Liver (tissue), 9 donors: ENCODE results near the gene KCNJ10. TPM values are rescaled to one million over a fixed set of nuclear protein-coding genes. Genes with fewer than 3 reads are reported as not detected.

Experiments used
- DNase-seq: peaks from one replicate; pipeline ENCODE4 v3.0.0-alpha.2; 2017; ENCODE audit warnings: low spot score
- H3K27ac ChIP-seq, 2 donors: one replicate each; pipeline ENCODE4 v1.7.0; 2013; ENCODE audit warnings: inconsistent platforms in 2 of 2, low read length in 2 of 2, control low read depth in 1 of 2, low read depth in 1 of 2, mild to moderate bottlenecking in 1 of 2
- H3K27me3 ChIP-seq, 4 donors: one replicate each; pipeline versions ENCODE4 v1.6.1 to v1.7.0; 2013; ENCODE audit warnings: low read length in 3 of 4, inconsistent platforms in 1 of 4, mild to moderate bottlenecking in 1 of 4, moderate library complexity in 1 of 4; ENCODE audit not compliant: control insufficient read depth in 4 of 4, insufficient read depth in 4 of 4
- H3K36me3 ChIP-seq, 4 donors: one replicate each; pipeline versions ENCODE4 v1.6.1 to v1.7.0; 2013; ENCODE audit warnings: low read length in 3 of 4, mild to moderate bottlenecking in 3 of 4, low read depth in 1 of 4, moderate library complexity in 1 of 4; ENCODE audit not compliant: control insufficient read depth in 4 of 4, insufficient read depth in 3 of 4
- H3K4me1 ChIP-seq, 4 donors: one replicate each; pipeline versions ENCODE4 v1.6.1 to v1.7.0; 2013; ENCODE audit warnings: low read length in 3 of 4, mild to moderate bottlenecking in 3 of 4, moderate library complexity in 1 of 4; ENCODE audit not compliant: control insufficient read depth in 4 of 4, insufficient read depth in 4 of 4
- H3K4me3 ChIP-seq, 3 donors: one replicate each; pipeline versions ENCODE4 v1.6.1 to v1.7.0; 2013; ENCODE audit warnings: low read length in 3 of 3, control low read depth in 1 of 3, low read depth in 1 of 3, mild to moderate bottlenecking in 1 of 3
- H3K9ac ChIP-seq, 2 donors: one replicate each; pipeline ENCODE4 v1.7.0; 2013; ENCODE audit warnings: low read length in 2 of 2, mild to moderate bottlenecking in 2 of 2, moderate library complexity in 2 of 2, control low read depth in 1 of 2, low read depth in 1 of 2
- H3K9me3 ChIP-seq, 4 donors: one replicate each; pipeline versions ENCODE4 v1.6.1 to v1.7.0; 2013; ENCODE audit warnings: low read length in 3 of 4; ENCODE audit not compliant: control insufficient read depth in 4 of 4
- EGR1 ChIP-seq, 2 donors: IDR thresholded peaks; 2 replicates each; pipeline ENCODE4 v1.6.1; 2016 to 2018; ENCODE audit warnings: antibody characterized with exemption in 2 of 2, low read depth in 2 of 2
- FOXA1 ChIP-seq: IDR thresholded peaks from 2 replicates; pipeline ENCODE4 v1.6.1; 2016; ENCODE audit warnings: antibody characterized with exemption
- FOXA2 ChIP-seq: IDR thresholded peaks from 2 replicates; pipeline ENCODE4 v1.6.1; 2016; ENCODE audit warnings: antibody characterized with exemption
- GABPA ChIP-seq, 2 donors: IDR thresholded peaks in 1 of 2; conservative IDR thresholded peaks in 1 of 2; 2 replicates each; pipeline ENCODE4 v1.6.1; 2016; ENCODE audit warnings: antibody characterized with exemption in 2 of 2, mild to moderate bottlenecking in 1 of 2, moderate library complexity in 1 of 2
- HNF4A ChIP-seq, 2 donors: conservative IDR thresholded peaks; 2 replicates each; pipeline ENCODE4 v1.6.1; 2016; ENCODE audit warnings: antibody characterized with exemption in 2 of 2, mild to moderate bottlenecking in 2 of 2
- HNF4G ChIP-seq: IDR thresholded peaks from 2 replicates; pipeline ENCODE4 v1.6.1; 2016; ENCODE audit warnings: antibody characterized with exemption
- NR2F2 ChIP-seq: IDR thresholded peaks from 2 replicates; pipeline ENCODE4 v1.6.1; 2016; ENCODE audit warnings: antibody characterized with exemption
- RAD21 ChIP-seq, 2 donors: IDR thresholded peaks; 2 replicates each; pipeline ENCODE4 v1.6.1; 2016; ENCODE audit warnings: antibody characterized with exemption in 2 of 2, mild to moderate bottlenecking in 2 of 2
- RXRA ChIP-seq, 2 donors: IDR thresholded peaks; 2 replicates each; pipeline ENCODE4 v1.6.1; 2017 to 2018; ENCODE audit warnings: antibody characterized with exemption in 2 of 2, mild to moderate bottlenecking in 1 of 2
- SP1 ChIP-seq: IDR thresholded peaks from 2 replicates; pipeline ENCODE4 v1.6.1; 2018; ENCODE audit warnings: antibody characterized with exemption, mild to moderate bottlenecking
- TAF1 ChIP-seq: conservative IDR thresholded peaks from 2 replicates; pipeline ENCODE4 v1.6.1; 2016; ENCODE audit warnings: antibody characterized with exemption, mild to moderate bottlenecking
- YY1 ChIP-seq: IDR thresholded peaks from 2 replicates; pipeline ENCODE4 v1.6.1; 2016; ENCODE audit warnings: antibody characterized with exemption, mild to moderate bottlenecking
- WGBS: extraction: QIAGEN DNeasy Blood & Tissue Kit; methylation state at CpG from one replicate; pipeline ENCODE4 v1.1.7; 2013; 5-methylcytosine and 5-hydroxymethylcytosine counted together
- polyA plus RNA-seq, 2 donors: library from polyadenylated mRNA; stranded (reverse) in 1 of 2; unstranded in 1 of 2; fragments of 200-250 nt in 1 of 2; fragments of >200 nt in 1 of 2; fragmentation: Nextera tagmentation in 1 of 2; extraction: Ambion mirVana in 1 of 2; gene quantifications; one replicate each; pipeline versions ENCODE4 v1.2.1 to v1.2.3, GENCODE V29; 2013 to 2015
- total RNA-seq, 2 donors: library from RNA; depleted of rRNA; stranded (reverse); fragments of >200 nt; gene quantifications; one replicate each; pipeline ENCODE4 v1.2.3, GENCODE V29; 2014
- TF ChIP-seq, protein P1 (sequence below): IDR thresholded peaks from 2 replicates; pipeline ENCODE4 v1.6.1; 2016; ENCODE audit warnings: antibody characterized with exemption
- TF ChIP-seq, protein P2 (sequence below): IDR thresholded peaks from 2 replicates; pipeline ENCODE4 v1.6.1; 2016; ENCODE audit warnings: antibody characterized with exemption, mild to moderate bottlenecking
- TF ChIP-seq, protein P3 (sequence below): IDR thresholded peaks from 2 replicates; pipeline ENCODE4 v1.6.1; 2016; ENCODE audit warnings: antibody characterized with exemption
- TF ChIP-seq, protein P4 (sequence below): IDR thresholded peaks from 2 replicates; pipeline ENCODE4 v1.6.1; 2016; ENCODE audit warnings: antibody characterized with exemption
- TF ChIP-seq, protein P5 (sequence below): fragments of 150-350 bp; IDR thresholded peaks from 2 replicates; pipeline ENCODE4 v1.5.1; 2017; ENCODE audit warnings: improper control_type of control experiment, low read depth, low read length; ENCODE audit not compliant: missing input control
- donor health status: healthy.
- donor health status: healthy.
- donor health status: healthy.
- donor health status: healthy.
- donor health status: healthy.

KCNJ10 gene
- total and polyA plus RNA-seq, 4 donors, result 0.48 to 1.6 (median 0.52) TPM

DNA sequence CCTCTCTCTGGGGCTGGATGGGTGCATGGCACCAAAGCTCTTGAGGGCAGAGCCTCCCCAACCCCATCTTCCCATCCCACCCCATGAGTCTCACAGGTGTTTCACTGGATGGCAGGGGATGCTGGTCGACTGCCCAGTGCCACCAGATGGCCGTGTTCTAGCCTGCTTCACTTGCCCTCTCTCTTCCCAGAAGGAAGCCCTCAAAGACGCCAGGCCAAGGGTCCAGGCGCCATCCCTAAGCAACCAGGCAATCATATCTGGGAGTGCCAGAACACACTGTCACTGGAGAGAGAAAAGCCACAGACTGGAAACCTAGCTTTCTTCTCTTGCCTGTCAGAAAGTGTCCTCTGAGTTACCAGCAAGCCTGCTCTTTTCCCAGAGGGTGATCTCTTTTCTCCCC is 64.9 kb downstream of the KCNJ10 start:
- H3K9ac ChIP-seq, result no peak overlapping the region
- H3K4me1 ChIP-seq, result no peaks in the 10 kb centered on the region
- no peak for DNase-seq
- no peaks in the 10 kb centered on the region for H3K36me3 ChIP-seq
- H3K4me3 ChIP-seq, result no peak overlapping the region
- H3K27ac ChIP-seq, result no peak overlapping the region
- TF ChIP-seq RXRA (IDR thresholded peaks at IDR 0.05) (no peak), FOXA2 (no peak), FOXA1 (no peak), NR2F2 (no peak), HNF4A (conservative IDR thresholded peaks at IDR 0.05) (no peak), RAD21 (IDR thresholded peaks at IDR 0.05) (no peak), GABPA (IDR thresholded peaks at IDR 0.05 in 1 of 2, conservative IDR thresholded peaks at IDR 0.05 in 1 of 2) (no peak), HNF4G (no peak), SP1 (no peak), TAF1 (no peak), YY1 (no peak)
- TF ChIP-seq, protein P1, sequence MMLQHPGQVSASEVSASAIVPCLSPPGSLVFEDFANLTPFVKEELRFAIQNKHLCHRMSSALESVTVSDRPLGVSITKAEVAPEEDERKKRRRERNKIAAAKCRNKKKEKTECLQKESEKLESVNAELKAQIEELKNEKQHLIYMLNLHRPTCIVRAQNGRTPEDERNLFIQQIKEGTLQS, result no peak
- TF ChIP-seq, protein P2, sequence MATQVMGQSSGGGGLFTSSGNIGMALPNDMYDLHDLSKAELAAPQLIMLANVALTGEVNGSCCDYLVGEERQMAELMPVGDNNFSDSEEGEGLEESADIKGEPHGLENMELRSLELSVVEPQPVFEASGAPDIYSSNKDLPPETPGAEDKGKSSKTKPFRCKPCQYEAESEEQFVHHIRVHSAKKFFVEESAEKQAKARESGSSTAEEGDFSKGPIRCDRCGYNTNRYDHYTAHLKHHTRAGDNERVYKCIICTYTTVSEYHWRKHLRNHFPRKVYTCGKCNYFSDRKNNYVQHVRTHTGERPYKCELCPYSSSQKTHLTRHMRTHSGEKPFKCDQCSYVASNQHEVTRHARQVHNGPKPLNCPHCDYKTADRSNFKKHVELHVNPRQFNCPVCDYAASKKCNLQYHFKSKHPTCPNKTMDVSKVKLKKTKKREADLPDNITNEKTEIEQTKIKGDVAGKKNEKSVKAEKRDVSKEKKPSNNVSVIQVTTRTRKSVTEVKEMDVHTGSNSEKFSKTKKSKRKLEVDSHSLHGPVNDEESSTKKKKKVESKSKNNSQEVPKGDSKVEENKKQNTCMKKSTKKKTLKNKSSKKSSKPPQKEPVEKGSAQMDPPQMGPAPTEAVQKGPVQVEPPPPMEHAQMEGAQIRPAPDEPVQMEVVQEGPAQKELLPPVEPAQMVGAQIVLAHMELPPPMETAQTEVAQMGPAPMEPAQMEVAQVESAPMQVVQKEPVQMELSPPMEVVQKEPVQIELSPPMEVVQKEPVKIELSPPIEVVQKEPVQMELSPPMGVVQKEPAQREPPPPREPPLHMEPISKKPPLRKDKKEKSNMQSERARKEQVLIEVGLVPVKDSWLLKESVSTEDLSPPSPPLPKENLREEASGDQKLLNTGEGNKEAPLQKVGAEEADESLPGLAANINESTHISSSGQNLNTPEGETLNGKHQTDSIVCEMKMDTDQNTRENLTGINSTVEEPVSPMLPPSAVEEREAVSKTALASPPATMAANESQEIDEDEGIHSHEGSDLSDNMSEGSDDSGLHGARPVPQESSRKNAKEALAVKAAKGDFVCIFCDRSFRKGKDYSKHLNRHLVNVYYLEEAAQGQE, result no peak
- TF ChIP-seq, protein P3, sequence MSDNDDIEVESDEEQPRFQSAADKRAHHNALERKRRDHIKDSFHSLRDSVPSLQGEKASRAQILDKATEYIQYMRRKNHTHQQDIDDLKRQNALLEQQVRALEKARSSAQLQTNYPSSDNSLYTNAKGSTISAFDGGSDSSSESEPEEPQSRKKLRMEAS, result no peak
- TF ChIP-seq, protein P4, sequence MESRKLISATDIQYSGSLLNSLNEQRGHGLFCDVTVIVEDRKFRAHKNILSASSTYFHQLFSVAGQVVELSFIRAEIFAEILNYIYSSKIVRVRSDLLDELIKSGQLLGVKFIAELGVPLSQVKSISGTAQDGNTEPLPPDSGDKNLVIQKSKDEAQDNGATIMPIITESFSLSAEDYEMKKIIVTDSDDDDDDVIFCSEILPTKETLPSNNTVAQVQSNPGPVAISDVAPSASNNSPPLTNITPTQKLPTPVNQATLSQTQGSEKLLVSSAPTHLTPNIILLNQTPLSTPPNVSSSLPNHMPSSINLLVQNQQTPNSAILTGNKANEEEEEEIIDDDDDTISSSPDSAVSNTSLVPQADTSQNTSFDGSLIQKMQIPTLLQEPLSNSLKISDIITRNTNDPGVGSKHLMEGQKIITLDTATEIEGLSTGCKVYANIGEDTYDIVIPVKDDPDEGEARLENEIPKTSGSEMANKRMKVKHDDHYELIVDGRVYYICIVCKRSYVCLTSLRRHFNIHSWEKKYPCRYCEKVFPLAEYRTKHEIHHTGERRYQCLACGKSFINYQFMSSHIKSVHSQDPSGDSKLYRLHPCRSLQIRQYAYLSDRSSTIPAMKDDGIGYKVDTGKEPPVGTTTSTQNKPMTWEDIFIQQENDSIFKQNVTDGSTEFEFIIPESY, result no peak
- TF ChIP-seq, protein P5, sequence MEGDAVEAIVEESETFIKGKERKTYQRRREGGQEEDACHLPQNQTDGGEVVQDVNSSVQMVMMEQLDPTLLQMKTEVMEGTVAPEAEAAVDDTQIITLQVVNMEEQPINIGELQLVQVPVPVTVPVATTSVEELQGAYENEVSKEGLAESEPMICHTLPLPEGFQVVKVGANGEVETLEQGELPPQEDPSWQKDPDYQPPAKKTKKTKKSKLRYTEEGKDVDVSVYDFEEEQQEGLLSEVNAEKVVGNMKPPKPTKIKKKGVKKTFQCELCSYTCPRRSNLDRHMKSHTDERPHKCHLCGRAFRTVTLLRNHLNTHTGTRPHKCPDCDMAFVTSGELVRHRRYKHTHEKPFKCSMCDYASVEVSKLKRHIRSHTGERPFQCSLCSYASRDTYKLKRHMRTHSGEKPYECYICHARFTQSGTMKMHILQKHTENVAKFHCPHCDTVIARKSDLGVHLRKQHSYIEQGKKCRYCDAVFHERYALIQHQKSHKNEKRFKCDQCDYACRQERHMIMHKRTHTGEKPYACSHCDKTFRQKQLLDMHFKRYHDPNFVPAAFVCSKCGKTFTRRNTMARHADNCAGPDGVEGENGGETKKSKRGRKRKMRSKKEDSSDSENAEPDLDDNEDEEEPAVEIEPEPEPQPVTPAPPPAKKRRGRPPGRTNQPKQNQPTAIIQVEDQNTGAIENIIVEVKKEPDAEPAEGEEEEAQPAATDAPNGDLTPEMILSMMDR, result no peak
- WGBS, result 84% methylated on average over 4 of the region's 4 CpGs
- H3K9me3 ChIP-seq, result no peaks in the 10 kb centered on the region
- no peaks in the 10 kb centered on the region for H3K27me3 ChIP-seq

DNA sequence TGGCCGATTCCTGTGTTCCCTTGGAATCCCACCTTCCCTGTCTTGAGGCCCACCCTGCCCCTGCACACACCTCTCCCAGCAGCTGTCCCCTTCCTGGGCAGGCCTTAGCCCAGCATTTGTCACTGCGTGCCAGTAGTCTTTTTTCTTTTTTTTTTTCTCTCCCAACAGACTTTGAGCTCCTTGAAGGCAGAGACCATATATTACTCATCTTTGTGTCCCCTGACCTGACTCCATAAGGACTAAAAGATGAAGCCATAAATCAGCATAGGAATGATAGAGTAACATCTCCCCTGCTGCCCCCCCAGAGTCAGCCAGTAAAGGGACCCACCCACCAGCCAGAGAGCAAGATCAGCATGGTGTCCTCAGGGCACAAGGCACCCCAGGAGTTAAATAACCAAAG is 65.5 kb downstream of the KCNJ10 start:
- TF ChIP-seq, protein P1, result no peak
- TF ChIP-seq, protein P5, result no peak
- TF ChIP-seq, protein P4, result no peak
- TF ChIP-seq EGR1 (IDR thresholded peaks at IDR 0.05; ENCODE audit: low read depth in 2 of 2) (no peak), GABPA (IDR thresholded peaks at IDR 0.05 in 1 of 2, conservative IDR thresholded peaks at IDR 0.05 in 1 of 2) (no peak), HNF4G (no peak)
- WGBS, result 94% methylated on average over 2 of the region's 2 CpGs
- Histone ChIP-seq H3K36me3 (no peaks in the 10 kb centered on the region), H3K9ac (no peak overlapping the region), H3K4me1 (no peaks in the 10 kb centered on the region), H3K4me3 (no peak overlapping the region), H3K27ac (no peak overlapping the region), H3K27me3 (no peaks in the 10 kb centered on the region), H3K9me3 (no peaks in the 10 kb centered on the region)
- DNase-seq, result no peak
